Mucosa of rectum (tissue), 2 donors: ENCODE results near the gene TP53I11.

Source experiments
- H3K27ac ChIP-seq, 2 donors: one replicate each; pipeline ENCODE4 v1.7.0; 2013; ENCODE audit warnings: inconsistent platforms in 2 of 2, low read depth in 2 of 2, low read length in 2 of 2
- H3K27me3 ChIP-seq, 2 donors: one replicate each; pipeline ENCODE4 v1.7.0; 2013; ENCODE audit warnings: low read length in 2 of 2; ENCODE audit not compliant: control insufficient read depth in 2 of 2, insufficient read depth in 2 of 2
- H3K36me3 ChIP-seq, 2 donors: one replicate each; pipeline ENCODE4 v1.7.0; 2013; ENCODE audit warnings: low read length in 2 of 2; ENCODE audit not compliant: control insufficient read depth in 2 of 2, insufficient read depth in 2 of 2
- H3K4me1 ChIP-seq, 2 donors: one replicate each; pipeline ENCODE4 v1.7.0; 2013; ENCODE audit warnings: low read length in 2 of 2, mild to moderate bottlenecking in 1 of 2; ENCODE audit not compliant: control insufficient read depth in 2 of 2, insufficient read depth in 2 of 2
- H3K4me3 ChIP-seq, 2 donors: one replicate each; pipeline ENCODE4 v1.7.0; 2013; ENCODE audit warnings: low read length in 2 of 2
- H3K9ac ChIP-seq, 2 donors: one replicate each; pipeline ENCODE4 v1.7.0; 2013; ENCODE audit warnings: low read length in 2 of 2, low read depth in 1 of 2, mild to moderate bottlenecking in 1 of 2
- H3K9me3 ChIP-seq, 2 donors: one replicate each; pipeline ENCODE4 v1.7.0; 2013; ENCODE audit warnings: low read length in 2 of 2; ENCODE audit not compliant: control insufficient read depth in 2 of 2
- donor health status: healthy.
- donor health status: Normal muscosa, but diverticular disease.

TP53I11 gene

GRCh38 chr11:44917741-44918140 lies 32.9 kb downstream of the TP53I11 start:
- H3K27me3 ChIP-seq, result no peaks in the 10 kb centered on the region
- no peak overlapping the region for H3K27ac ChIP-seq
- no peaks in the 10 kb centered on the region for H3K4me1 ChIP-seq
- no peaks in the 10 kb centered on the region for H3K9me3 ChIP-seq
- H3K9ac ChIP-seq, result no peak overlapping the region
- no peak overlapping the region for H3K4me3 ChIP-seq
- peaks cover 0 to 2% of the 10 kb centered on the region in 2 donors for H3K36me3 ChIP-seq

- H3K9ac ChIP-seq, result no peak overlapping the region
- H3K4me1 ChIP-seq, result no peaks in the 10 kb centered on the region
- H3K27ac ChIP-seq, result no peak overlapping the region
These were observed 33.8 kb downstream of the TP53I11 start for GRCh38 chr11:44916801-44917385.

GRCh38 chr11:44916331-44916730 lies 34.4 kb downstream of the TP53I11 start:
- Histone ChIP-seq H3K4me1 (peaks cover 0 to 3% of the 10 kb centered on the region in 2 donors), H3K9me3 (no peaks in the 10 kb centered on the region), H3K9ac (no peak overlapping the region), H3K36me3 (peaks cover 0 to 2% of the 10 kb centered on the region in 2 donors), H3K4me3 (no peak overlapping the region), H3K27me3 (no peaks in the 10 kb centered on the region), H3K27ac (no peak overlapping the region)

More at GRCh38 chr11:44916801-44917385, 33.8 kb downstream of the TP53I11 start:
- H3K27me3 ChIP-seq, result no peaks in the 10 kb centered on the region
- H3K9me3 ChIP-seq, result no peaks in the 10 kb centered on the region
- peaks cover 0 to 2% of the 10 kb centered on the region in 2 donors for H3K36me3 ChIP-seq
- H3K4me3 ChIP-seq, result no peak overlapping the region

GRCh38 chr11:44915621-44916020 lies 35.1 kb downstream of the TP53I11 start:
- Histone ChIP-seq H3K27ac (peak overlapping the region in 1 of 2 donors; percentile 9), H3K4me1 (peaks cover 3 to 4% of the 10 kb centered on the region in 2 donors), H3K27me3 (no peaks in the 10 kb centered on the region), H3K9me3 (no peaks in the 10 kb centered on the region), H3K9ac (peak overlapping the region in 1 of 2 donors; percentile 5), H3K36me3 (peaks cover 0 to 2% of the 10 kb centered on the region in 2 donors), H3K4me3 (no peak overlapping the region)

GRCh38 chr11:44915004-44915403 lies 35.7 kb downstream of the TP53I11 start:
- Histone ChIP-seq H3K4me1 (peaks cover 3 to 4% of the 10 kb centered on the region in 2 donors), H3K27ac (no peak overlapping the region), H3K4me3 (no peak overlapping the region), H3K9me3 (no peaks in the 10 kb centered on the region), H3K36me3 (peaks cover 0 to 2% of the 10 kb centered on the region in 2 donors), H3K27me3 (no peaks in the 10 kb centered on the region), H3K9ac (no peak overlapping the region)

- Histone ChIP-seq H3K27ac (no peak overlapping the region), H3K9ac (no peak overlapping the region), H3K36me3 (no peaks in the 10 kb centered on the region), H3K4me1 (peaks cover 3 to 4% of the 10 kb centered on the region in 2 donors), H3K27me3 (no peaks in the 10 kb centered on the region), H3K9me3 (no peaks in the 10 kb centered on the region), H3K4me3 (no peak overlapping the region)
These were observed 36.6 kb downstream of the TP53I11 start for GRCh38 chr11:44914105-44914504.

- no peak overlapping the region for H3K4me3 ChIP-seq
- H3K27ac ChIP-seq, result no peak overlapping the region
- H3K9ac ChIP-seq, result no peak overlapping the region
- no peaks in the 10 kb centered on the region for H3K36me3 ChIP-seq
- H3K4me1 ChIP-seq, result peaks cover 3 to 4% of the 10 kb centered on the region in 2 donors
- no peaks in the 10 kb centered on the region for H3K9me3 ChIP-seq
- no peaks in the 10 kb centered on the region for H3K27me3 ChIP-seq
These were observed 37.2 kb downstream of the TP53I11 start for GRCh38 chr11:44913502-44913901.

GRCh38 chr11:44912270-44912987 lies 38.3 kb downstream of the TP53I11 start:
- Histone ChIP-seq H3K9ac (no peak overlapping the region), H3K27ac (no peak overlapping the region), H3K4me1 (peaks cover 3 to 4% of the 10 kb centered on the region in 2 donors), H3K36me3 (no peaks in the 10 kb centered on the region), H3K4me3 (no peak overlapping the region), H3K9me3 (no peaks in the 10 kb centered on the region), H3K27me3 (no peaks in the 10 kb centered on the region)

GRCh38 chr11:44911029-44911814 lies 39.5 kb downstream of the TP53I11 start:
- Histone ChIP-seq H3K4me1 (peaks cover 3 to 4% of the 10 kb centered on the region in 2 donors), H3K9me3 (no peaks in the 10 kb centered on the region), H3K9ac (no peak overlapping the region), H3K27ac (no peak overlapping the region), H3K36me3 (no peaks in the 10 kb centered on the region), H3K27me3 (no peaks in the 10 kb centered on the region), H3K4me3 (no peak overlapping the region)

- Histone ChIP-seq H3K27ac (no peak overlapping the region), H3K4me3 (no peak overlapping the region), H3K9ac (no peak overlapping the region), H3K4me1 (peaks cover 3 to 4% of the 10 kb centered on the region in 2 donors), H3K9me3 (no peaks in the 10 kb centered on the region), H3K27me3 (no peaks in the 10 kb centered on the region), H3K36me3 (no peaks in the 10 kb centered on the region)
These were observed 40.1 kb downstream of the TP53I11 start for GRCh38 chr11:44910591-44910990.
